OCI-LY1 (cell line): Measurements from ENCODE around the gene ARF6.
"Not testable (repeated sequence)": the region's sequence is repeated elsewhere in the genome, so short reads cannot be mapped to it uniquely, and the experiment has no call there.

Experiments used
- H2AFZ ChIP-seq: fragments of 200-600 bp; sonication (generic), shearing (Covaris generic); 2 replicates; pipeline ENCODE4 v1.6.0; 2014; ENCODE audit warnings: antibody characterized with exemption, mild to moderate bottlenecking, low read length
- H3F3A ChIP-seq: fragments of 200-600 bp; sonication (generic), shearing (Covaris generic); 2 replicates; pipeline ENCODE4 v1.6.0; 2014; ENCODE audit warnings: mild to moderate bottlenecking, antibody characterized with exemption, low read length, moderate library complexity; ENCODE audit not compliant: insufficient read depth
- H3K27ac ChIP-seq: fragments of 200-600 bp; sonication (generic); 2 replicates; pipeline ENCODE4 v1.5.1; 2014; ENCODE audit warnings: low read length, mixed run types, mild to moderate bottlenecking, low read depth; ENCODE audit not compliant: poor library complexity, severe bottlenecking
- H3K27me3 ChIP-seq: fragments of 200-600 bp; sonication (generic); 2 replicates; pipeline ENCODE4 v1.6.0; 2014; ENCODE audit warnings: antibody characterized with exemption, mild to moderate bottlenecking, low read length, moderate library complexity; ENCODE audit not compliant: insufficient read depth
- H3K36me3 ChIP-seq: fragments of 200-600 bp; sonication (generic); 2 replicates; pipeline ENCODE4 v1.6.1; 2014; ENCODE audit warnings: mild to moderate bottlenecking, antibody characterized with exemption, low read length, moderate library complexity, mixed read lengths; ENCODE audit not compliant: insufficient read depth
- H3K4me1 ChIP-seq: fragments of 200-600 bp; sonication (generic); 2 replicates; pipeline ENCODE4 v1.5.1; 2014; ENCODE audit warnings: mild to moderate bottlenecking, low read length, moderate library complexity; ENCODE audit not compliant: insufficient read depth, severe bottlenecking
- H3K4me2 ChIP-seq: fragments of 200-600 bp; sonication (generic), shearing (Covaris generic); 2 replicates; pipeline ENCODE4 v1.6.1; 2014; ENCODE audit warnings: low read length
- H3K4me3 ChIP-seq: fragments of 200-600 bp; sonication (generic); 2 replicates; pipeline ENCODE4 v1.5.1; 2014; ENCODE audit warnings: low read length, low read depth, mild to moderate bottlenecking, mixed read lengths; ENCODE audit not compliant: poor library complexity, severe bottlenecking
- H3K79me2 ChIP-seq: fragments of 200-600 bp; shearing (Covaris generic); 2 replicates; pipeline ENCODE4 v1.6.1; 2016; ENCODE audit warnings: mixed run types, low read length, mixed read lengths; ENCODE audit not compliant: insufficient read depth
- H3K9ac ChIP-seq: fragments of 200-600 bp; sonication (generic), shearing (Covaris generic); 2 replicates; pipeline ENCODE4 v1.6.1; 2014; ENCODE audit warnings: mild to moderate bottlenecking, low read length, mixed read lengths
- H3K9me2 ChIP-seq: fragments of 200-600 bp; sonication (generic), shearing (Covaris generic); 2 replicates; pipeline ENCODE4 v1.6.1; 2014; ENCODE audit warnings: low read depth, mild to moderate bottlenecking, low read length, mixed read lengths
- H3K9me3 ChIP-seq: fragments of 200-600 bp; shearing (Covaris generic); 2 replicates; pipeline ENCODE4 v1.6.1; 2014; ENCODE audit warnings: low read length, mixed read lengths
- H4K20me1 ChIP-seq: fragments of 200-600 bp; sonication (generic), shearing (Covaris generic); 2 replicates; pipeline ENCODE4 v1.6.0; 2016; ENCODE audit warnings: mild to moderate bottlenecking, low read length; ENCODE audit not compliant: insufficient read depth
- CTCF ChIP-seq: fragments of 200-600 bp; sonication (generic), shearing (Covaris generic); IDR thresholded peaks from 2 replicates; pipeline ENCODE4 v1.5.1; 2017; ENCODE audit warnings: mild to moderate bottlenecking, antibody characterized with exemption, low read length, moderate library complexity, mixed read lengths
- EZH2 ChIP-seq: fragments of 200-600 bp; sonication (generic), shearing (Covaris generic); IDR thresholded peaks from 2 replicates; pipeline ENCODE4 v1.8.0; 2017; ENCODE audit warnings: borderline replicate concordance, mixed run types, mild to moderate bottlenecking, antibody characterized with exemption, low read length, moderate library complexity, mixed read lengths

The ARF6 gene

GRCh38 chr14:49897965-49898364 lies 5.1 kb downstream of the ARF6 start:
- H3K79me2 ChIP-seq = peaks cover 54% of the 10 kb centered on the region
- no peaks in the 10 kb centered on the region for H3K9me3 ChIP-seq
- TF ChIP-seq EZH2 (no peak), CTCF (no peak)
- H3K9ac ChIP-seq = no peak overlapping the region
- H3F3A ChIP-seq = no peaks in the 10 kb centered on the region; the same call in 1 of the 2 replicates
- no peaks in the 10 kb centered on the region for H3K9me2 ChIP-seq
- H3K27ac ChIP-seq = no peak overlapping the region
- H3K4me2 ChIP-seq = peak overlapping the region; percentile 93
- H3K4me1 ChIP-seq = peaks cover 47% of the 10 kb centered on the region
- peak overlapping the region; percentile 92 for H3K4me3 ChIP-seq
- H3K27me3 ChIP-seq = no peaks in the 10 kb centered on the region
- peaks cover 53% of the 10 kb centered on the region for H3K36me3 ChIP-seq
- H4K20me1 ChIP-seq = no peaks in the 10 kb centered on the region
- H2AFZ ChIP-seq = no peak overlapping the region

GRCh38 chr14:49898485-49898884 lies 5.6 kb downstream of the ARF6 start:
- no peaks in the 10 kb centered on the region for H3K9me3 ChIP-seq
- no peaks in the 10 kb centered on the region; the same call in 1 of the 2 replicates for H3F3A ChIP-seq
- H3K4me3 ChIP-seq = no peak overlapping the region
- no peak for TF ChIP-seq CTCF
- no peak for TF ChIP-seq EZH2
- H3K9me2 ChIP-seq = no peaks in the 10 kb centered on the region
- H3K27me3 ChIP-seq = no peaks in the 10 kb centered on the region
- no peak overlapping the region for H3K9ac ChIP-seq
- H3K27ac ChIP-seq = no peak overlapping the region
- peak overlapping the region; percentile 93; the same call in 1 of the 2 replicates for H3K4me2 ChIP-seq
- H3K36me3 ChIP-seq = peaks cover 48% of the 10 kb centered on the region
- no peak overlapping the region for H2AFZ ChIP-seq
- no peaks in the 10 kb centered on the region for H4K20me1 ChIP-seq
- peaks cover 47% of the 10 kb centered on the region for H3K4me1 ChIP-seq
- H3K79me2 ChIP-seq = peaks cover 49% of the 10 kb centered on the region

DNA sequence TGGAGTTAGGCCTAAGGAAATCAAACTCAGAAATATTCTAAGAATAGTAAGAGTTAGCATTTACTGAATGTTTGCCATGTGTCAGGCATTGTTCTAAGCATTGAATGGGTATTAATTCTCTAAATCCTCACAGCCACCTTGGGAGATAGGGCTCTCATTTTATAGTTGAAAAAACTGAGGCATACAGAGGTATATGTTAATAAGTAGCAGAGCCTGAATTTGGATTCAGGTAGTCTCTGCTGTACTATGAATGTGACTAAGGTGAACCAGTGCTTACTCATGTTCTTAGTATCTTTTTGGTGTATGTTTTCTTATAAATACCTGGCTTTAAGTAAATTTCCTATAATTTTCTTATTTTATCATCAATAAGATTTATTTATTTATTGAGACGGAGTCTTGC lies 8.1 kb downstream of the ARF6 start:
- no peaks in the 10 kb centered on the region for H3K9me3 ChIP-seq
- H3K36me3 ChIP-seq = peaks cover 24% of the 10 kb centered on the region
- H4K20me1 ChIP-seq = no peaks in the 10 kb centered on the region
- no peaks in the 10 kb centered on the region; the same call in 1 of the 2 replicates for H3F3A ChIP-seq
- no peak overlapping the region for H3K4me2 ChIP-seq
- H3K27ac ChIP-seq = no peak overlapping the region
- peaks cover 24% of the 10 kb centered on the region for H3K79me2 ChIP-seq
- H3K27me3 ChIP-seq = no peaks in the 10 kb centered on the region
- H2AFZ ChIP-seq = no peak overlapping the region
- no peak overlapping the region for H3K4me3 ChIP-seq
- H3K9ac ChIP-seq = no peak overlapping the region
- no peaks in the 10 kb centered on the region for H3K9me2 ChIP-seq
- no peak for TF ChIP-seq EZH2
- TF ChIP-seq CTCF = no peak
- H3K4me1 ChIP-seq = peaks cover 42% of the 10 kb centered on the region

DNA sequence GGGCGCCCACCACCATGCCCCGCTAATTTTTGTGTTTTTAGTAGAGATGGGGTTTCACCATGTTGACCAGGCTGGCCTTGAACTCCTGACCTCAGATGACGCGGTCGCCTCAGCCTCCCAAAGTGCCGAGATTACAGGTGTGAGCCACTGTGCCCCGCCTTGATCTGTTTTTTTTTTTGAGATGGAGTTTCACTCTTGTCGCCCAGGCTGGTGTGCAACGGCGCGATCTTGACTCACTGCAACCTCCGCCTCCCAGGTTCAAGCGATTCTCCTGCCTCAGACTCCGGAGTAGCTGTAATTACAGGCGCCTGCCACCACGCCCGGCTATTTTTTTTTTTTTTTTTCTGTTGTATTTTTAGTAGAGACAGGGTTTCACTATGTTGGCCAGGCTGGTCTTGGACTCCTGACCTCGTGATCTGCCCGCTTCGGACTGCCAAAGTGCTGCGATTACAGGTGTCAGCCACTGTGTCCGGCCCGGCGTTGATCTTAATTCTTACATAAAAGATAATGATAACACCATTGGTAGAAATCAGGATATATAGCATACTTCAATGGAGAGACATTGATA lies 9.9 kb downstream of the ARF6 start:
- not testable (repeated sequence) for H3K9me3 ChIP-seq, H3K4me2 ChIP-seq, H3K36me3 ChIP-seq, H3K27ac ChIP-seq, H2AFZ ChIP-seq, H3K4me3 ChIP-seq, H3K9me2 ChIP-seq, H3K79me2 ChIP-seq, H3K9ac ChIP-seq, H3F3A ChIP-seq, H3K27me3 ChIP-seq, H4K20me1 ChIP-seq
- H3K4me1 ChIP-seq = peaks cover 42% of the 10 kb centered on the region
